Colon (tissue), 2 donors: ENCODE data around the gene NCOA7.
"Not testable (repeated sequence)": the region's sequence is repeated elsewhere in the genome, so short reads cannot be mapped to it uniquely, and the experiment has no call there.

ENCODE experiments used
- FAIRE-seq: peaks from 2 replicates; lab custom pipeline; 2012; peaks lifted over from hg19 to GRCh38; lab: Jason Lieb, UNC
- donor health status: control.
- donor health status: control.

The NCOA7 gene

GRCh38 chr6:125871365-125871764 is 80.6 kb downstream of the NCOA7 start:
- FAIRE-seq = no peak

DNA sequence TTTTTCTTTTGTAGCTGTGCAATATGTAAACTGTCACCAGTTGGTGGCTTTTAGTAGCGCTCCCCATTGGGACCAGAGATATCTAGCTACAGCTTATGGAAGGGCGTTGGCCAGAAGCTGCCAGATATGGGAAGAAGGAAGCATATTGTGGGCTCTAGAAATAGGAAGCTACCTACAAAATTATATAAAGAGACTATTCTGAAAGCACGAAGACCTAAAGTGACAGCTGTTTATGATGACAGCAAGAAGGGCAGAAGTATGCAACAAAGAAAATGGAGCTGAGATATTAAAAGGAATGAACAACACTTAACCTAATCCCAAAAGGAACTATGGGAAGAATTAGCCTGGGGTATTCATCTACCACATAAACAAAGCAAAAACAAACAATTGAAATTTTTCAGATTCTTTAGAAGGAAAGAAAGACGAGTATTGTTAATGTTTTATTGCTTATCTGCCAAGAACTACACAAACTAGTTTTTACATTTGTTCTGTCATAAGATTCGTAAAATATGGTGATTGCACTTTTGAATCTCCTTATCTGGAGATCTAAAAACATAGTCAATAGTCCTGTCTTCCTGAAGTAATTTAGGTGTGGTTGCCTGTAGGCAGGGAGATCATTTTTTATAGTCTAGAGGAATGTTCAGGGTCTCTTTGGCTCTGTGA is 81.6 kb downstream of the NCOA7 start:
- no peak for FAIRE-seq

DNA sequence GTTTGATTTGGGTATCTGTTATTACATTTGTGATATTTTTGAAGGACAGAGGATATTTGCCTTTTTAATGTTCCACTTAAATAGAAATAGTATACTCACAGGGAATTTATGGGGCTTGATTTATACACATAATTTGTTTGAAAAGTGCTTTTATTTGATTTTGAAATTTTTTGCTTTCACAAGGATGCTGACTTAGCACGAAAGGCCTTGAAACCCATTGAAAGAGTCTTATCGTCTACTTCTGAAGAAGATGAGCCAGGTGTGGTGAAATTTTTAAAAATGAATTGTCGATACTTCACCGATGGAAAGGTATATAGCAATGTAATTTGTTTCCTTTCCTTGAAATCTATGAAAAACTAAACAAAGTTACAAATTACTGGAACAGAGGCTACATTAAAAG is 91.5 kb downstream of the NCOA7 start:
- FAIRE-seq = no peak

- FAIRE-seq = no peak
Measured at GRCh38 chr6:125884634-125885371, 94.0 kb downstream of the NCOA7 start.

GRCh38 chr6:125886021-125886420 is 95.3 kb downstream of the NCOA7 start:
- FAIRE-seq = no peak

DNA sequence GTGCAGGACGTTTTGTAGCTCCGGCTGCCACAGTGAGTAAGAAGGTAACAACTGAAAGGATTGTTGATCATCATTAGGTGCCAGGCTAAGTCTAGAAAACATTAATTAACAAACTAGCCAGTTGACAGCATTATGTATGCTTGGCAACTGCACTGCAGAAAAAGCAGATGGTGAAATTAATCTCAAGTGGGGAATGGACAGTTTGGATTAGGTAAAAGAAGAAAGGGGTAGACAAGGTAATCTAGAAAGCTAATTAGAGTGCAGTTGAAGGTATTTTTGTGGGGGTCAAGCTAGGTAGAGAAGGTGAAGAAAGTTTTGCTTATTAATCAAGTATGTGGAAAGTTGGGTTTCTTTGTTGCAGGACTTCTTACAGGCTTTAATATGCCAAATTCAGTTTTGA is 96.2 kb downstream of the NCOA7 start:
- FAIRE-seq = no peak

DNA sequence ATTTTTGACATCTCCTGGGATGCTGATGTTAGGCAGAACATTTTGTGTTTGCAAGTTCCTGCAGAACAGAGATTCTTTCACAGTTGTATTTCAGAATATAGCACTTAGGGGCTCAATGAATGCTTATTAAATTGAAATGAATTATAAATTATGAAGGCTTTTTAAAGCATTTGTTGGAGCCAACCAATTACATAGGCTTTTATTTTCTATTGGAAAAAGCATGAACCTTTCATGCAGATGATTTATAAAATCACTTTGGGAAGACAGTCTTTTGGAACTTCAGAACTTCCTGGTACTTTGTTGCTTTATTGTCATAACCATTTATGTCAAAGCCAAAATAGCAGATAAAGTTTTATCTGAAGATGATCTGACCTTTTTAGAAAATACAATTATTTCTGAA is 96.6 kb downstream of the NCOA7 start:
- FAIRE-seq = no peak

DNA sequence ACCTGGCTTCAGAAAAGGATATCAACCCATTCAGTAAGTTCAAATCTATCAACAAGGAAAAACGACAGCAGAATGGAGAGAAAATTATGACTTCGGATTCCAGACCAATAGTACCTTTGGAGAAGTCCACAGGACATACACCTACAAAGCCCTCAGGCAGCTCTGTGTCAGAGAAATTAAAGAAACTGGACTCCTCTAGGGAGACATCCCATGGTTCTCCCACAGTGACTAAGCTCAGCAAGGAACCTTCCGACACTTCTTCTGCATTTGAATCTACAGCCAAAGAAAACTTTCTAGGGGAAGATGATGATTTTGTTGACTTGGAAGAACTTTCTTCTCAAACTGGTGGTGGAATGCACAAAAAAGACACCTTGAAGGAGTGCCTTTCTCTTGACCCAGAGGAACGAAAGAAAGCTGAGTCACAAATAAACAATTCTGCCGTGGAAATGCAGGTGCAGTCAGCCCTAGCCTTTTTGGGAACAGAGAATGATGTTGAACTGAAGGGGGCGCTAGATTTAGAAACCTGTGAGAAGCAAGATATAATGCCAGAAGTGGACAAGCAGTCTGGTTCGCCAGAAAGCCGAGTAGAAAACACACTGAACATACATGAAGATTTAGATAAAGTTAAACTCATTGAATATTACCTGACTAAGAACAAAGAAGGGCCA is 98.4 kb downstream of the NCOA7 start:
- no peak for FAIRE-seq

DNA sequence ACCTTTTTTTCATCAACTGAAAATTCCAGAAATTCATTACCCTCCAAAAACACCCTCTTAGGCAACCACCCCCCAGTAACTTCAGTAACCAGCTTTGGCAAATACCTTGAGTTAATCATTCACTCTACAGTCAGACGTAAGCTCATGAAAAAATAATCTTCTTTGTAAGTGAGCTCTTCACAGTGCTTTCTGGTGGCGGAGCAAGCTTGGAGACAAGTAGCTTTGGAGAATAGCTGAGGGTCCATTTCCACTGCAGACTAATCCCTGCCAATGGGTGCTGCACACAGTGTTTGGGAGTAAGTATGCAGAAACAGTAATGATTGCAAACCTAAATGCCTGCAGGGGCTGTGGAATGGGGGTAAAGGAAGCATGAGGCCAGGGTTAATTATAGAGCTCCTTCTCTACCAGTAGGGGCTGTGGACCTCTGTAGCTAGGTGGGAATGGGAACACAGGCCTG is 109.0 kb downstream of the NCOA7 start:
- no peak for FAIRE-seq

- FAIRE-seq = no peak
Measured at GRCh38 chr6:125904871-125905270, 114.1 kb downstream of the NCOA7 start.

GRCh38 chr6:125906158-125906998 is 115.6 kb downstream of the NCOA7 start:
- no peak for FAIRE-seq

DNA sequence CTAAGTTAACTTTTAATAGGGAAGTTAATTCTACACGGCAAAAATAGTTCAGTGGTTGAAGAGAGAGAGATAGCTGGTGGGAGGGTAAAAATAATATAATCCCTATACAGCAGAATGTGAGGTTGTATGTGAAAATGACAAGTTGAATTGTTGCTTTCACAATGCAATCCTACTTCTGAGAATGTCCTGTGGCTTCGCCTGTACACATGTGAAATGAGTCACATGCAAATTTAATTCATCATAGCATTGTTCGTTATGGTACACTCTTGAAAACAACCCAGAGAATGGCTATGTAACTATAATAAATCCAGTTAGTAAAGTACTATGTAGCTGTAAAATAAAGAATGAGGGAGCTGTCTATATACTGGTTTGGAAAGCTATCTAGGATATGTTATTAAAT is 119.8 kb downstream of the NCOA7 start:
- FAIRE-seq = no peak

DNA sequence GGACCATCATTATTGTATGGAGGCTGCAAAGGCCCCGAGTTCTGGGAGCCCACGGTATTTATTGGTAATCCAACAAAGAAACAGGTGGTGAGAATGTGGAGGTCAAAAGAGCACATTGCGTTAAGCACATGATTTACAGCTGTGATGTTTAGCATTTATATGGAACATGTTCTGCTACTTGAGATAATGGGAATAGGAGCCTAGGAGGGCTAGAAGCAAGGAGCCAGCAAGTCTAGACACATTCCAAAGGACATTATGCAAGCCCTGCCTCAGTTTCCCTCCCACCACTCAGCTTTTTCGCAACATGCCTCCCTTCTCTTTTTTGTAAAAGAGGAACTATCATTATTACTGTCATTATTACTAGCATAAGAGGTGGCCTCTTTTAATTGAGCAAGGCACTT is 120.3 kb downstream of the NCOA7 start:
- not testable (repeated sequence) for FAIRE-seq

GRCh38 chr6:125912430-125912829 is 121.7 kb downstream of the NCOA7 start:
- not testable (repeated sequence) for FAIRE-seq

GRCh38 chr6:125913145-125913544 is 122.4 kb downstream of the NCOA7 start:
- FAIRE-seq = no peak

DNA sequence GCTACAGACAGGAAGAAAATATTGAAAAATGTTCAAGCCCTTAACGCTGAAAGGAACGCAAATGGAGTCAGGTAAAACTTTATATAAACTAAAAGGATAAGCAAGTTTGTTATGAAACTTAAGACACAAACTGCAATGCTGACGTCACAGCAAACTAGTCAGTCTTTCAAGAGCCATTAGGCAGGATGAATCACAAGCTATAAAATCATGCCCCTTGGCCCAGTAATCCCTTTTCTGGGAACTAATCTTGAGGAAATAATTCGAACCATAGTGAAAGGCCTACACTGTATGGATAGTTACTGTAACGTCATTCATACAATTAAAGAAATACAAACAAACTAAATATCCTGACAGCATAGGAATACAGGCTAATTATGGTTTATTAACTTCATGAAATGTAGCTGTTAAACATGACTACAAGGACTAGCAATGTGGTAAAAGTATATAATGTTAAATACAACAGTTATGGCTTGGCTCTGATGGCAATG is 123.1 kb downstream of the NCOA7 start:
- peak; percentile 76 for FAIRE-seq

DNA sequence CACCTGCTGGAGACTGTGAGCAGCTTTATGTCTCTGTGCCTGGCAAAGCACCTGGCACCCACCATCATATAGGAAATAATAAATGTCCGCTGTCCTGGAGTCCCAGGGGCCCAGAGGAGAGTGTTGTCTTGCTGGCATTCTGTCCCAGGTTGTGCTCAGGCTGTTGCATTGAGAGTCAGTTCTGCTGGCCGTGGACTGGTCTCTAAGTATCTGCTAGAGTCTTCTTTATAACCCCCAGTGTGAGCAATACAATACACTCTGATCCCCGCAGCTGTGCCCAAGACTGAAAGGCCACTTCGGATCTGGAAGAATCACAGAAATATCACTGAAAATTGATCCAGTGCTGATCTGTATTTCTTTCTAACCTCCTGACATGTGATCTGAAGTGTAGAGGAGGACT is 127.5 kb downstream of the NCOA7 start:
- no peak for FAIRE-seq

GRCh38 chr6:125918681-125919566 is 128.2 kb downstream of the NCOA7 start:
- FAIRE-seq = peak; percentile 51

DNA sequence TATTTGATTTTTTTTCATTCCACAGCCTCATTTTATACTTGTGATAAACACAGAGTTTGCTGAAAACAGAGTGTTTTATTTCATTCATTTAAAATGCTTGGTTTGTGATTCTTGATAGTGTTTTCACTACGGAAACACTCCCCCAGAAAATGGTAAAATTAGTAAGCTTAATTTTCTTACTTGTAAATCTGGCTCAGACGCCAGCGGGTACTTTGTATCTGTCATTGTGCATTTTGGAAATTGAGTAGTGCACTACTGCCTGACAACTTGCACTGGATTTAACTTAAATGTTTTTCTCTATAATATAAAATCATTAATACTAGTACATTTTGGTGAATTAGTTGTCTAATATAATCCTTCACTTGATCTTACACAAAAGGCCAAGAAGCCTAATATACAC is 128.9 kb downstream of the NCOA7 start:
- no peak for FAIRE-seq

GRCh38 chr6:125922322-125922860 is 131.6 kb downstream of the NCOA7 start:
- no peak for FAIRE-seq

DNA sequence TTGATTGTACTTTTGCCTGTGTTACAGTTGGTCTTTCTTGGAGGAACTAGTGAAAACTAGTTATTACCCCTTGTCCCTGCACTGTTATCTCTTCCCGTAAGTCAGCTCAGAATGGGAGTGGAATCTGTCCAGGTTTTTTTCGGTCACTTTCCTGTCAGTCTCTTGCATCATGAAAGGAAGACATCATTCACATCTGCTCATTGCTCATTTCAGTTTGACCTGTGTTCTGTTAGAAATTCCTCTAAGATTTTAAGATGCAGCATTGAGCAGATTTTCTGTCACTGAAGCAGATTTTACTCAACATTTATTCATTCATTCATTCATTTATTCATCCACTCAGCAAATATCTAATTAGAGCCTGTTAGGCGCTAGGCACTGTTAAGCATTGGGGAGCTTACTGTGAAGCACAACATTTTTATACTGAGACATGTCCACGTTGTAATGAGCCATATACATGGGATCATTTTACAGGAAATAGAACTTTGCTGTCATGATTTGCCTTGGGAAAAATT is 132.7 kb downstream of the NCOA7 start:
- no peak for FAIRE-seq
